GM04503 (cell line): ENCODE measurements around the gene LRRC7.
A peak's percentile ranks its signal among the peaks of the same experiment; 100 is the strongest.
"Not testable (repeated sequence)": the region's sequence is repeated elsewhere in the genome, so short reads cannot be mapped to it uniquely, and the experiment has no call there.

Source experiments
- DNase-seq: peaks from one replicate; pipeline ENCODE4 v3.0.0-alpha.2; 2012; ENCODE audit warnings: low read depth

The LRRC7 gene

GRCh38 chr1:69888016-69888415, 320.3 kb downstream of the LRRC7 start:
- not testable (repeated sequence) for DNase-seq

- no peak for DNase-seq
These were observed 320.9 kb downstream of the LRRC7 start for GRCh38 chr1:69888657-69889056.

- no peak for DNase-seq
These were observed 330.8 kb downstream of the LRRC7 start for GRCh38 chr1:69898403-69898947.

- DNase-seq = peak; percentile 81
These were observed 343.6 kb downstream of the LRRC7 start for GRCh38 chr1:69911301-69911801.

- peak; percentile 81 for DNase-seq
These were observed 346.3 kb downstream of the LRRC7 start for GRCh38 chr1:69913977-69914376.

- peak; percentile 45 for DNase-seq
These were observed 347.4 kb downstream of the LRRC7 start for GRCh38 chr1:69914976-69915765.

- no peak for DNase-seq
These were observed 351.6 kb downstream of the LRRC7 start for GRCh38 chr1:69919129-69919921.

GRCh38 chr1:69919922-69920273, 352.2 kb downstream of the LRRC7 start:
- DNase-seq = no peak

GRCh38 chr1:69920426-69920825, 352.7 kb downstream of the LRRC7 start:
- no peak for DNase-seq

GRCh38 chr1:69921486-69921885, 353.8 kb downstream of the LRRC7 start:
- no peak for DNase-seq

- DNase-seq = not testable (repeated sequence)
These were observed 360.5 kb downstream of the LRRC7 start for GRCh38 chr1:69928234-69928633.

- no peak for DNase-seq
These were observed 361.8 kb downstream of the LRRC7 start for GRCh38 chr1:69929308-69930057.

- no peak for DNase-seq
These were observed 362.7 kb downstream of the LRRC7 start for GRCh38 chr1:69930396-69930795.

- DNase-seq = no peak
These were observed 365.0 kb downstream of the LRRC7 start for GRCh38 chr1:69932760-69933159.

- DNase-seq = no peak
These were observed 372.5 kb downstream of the LRRC7 start for GRCh38 chr1:69940231-69940630.

GRCh38 chr1:69940816-69941215, 373.1 kb downstream of the LRRC7 start:
- DNase-seq = no peak

GRCh38 chr1:69943030-69943429, 375.3 kb downstream of the LRRC7 start:
- no peak for DNase-seq

GRCh38 chr1:69946935-69947334, 379.2 kb downstream of the LRRC7 start:
- no peak for DNase-seq

GRCh38 chr1:69947837-69948236, 380.1 kb downstream of the LRRC7 start:
- DNase-seq = no peak

- DNase-seq = no peak
These were observed 385.0 kb downstream of the LRRC7 start for GRCh38 chr1:69952676-69953075.

- not testable (repeated sequence) for DNase-seq
These were observed 394.7 kb downstream of the LRRC7 start for GRCh38 chr1:69962452-69962851.

- no peak for DNase-seq
These were observed 399.6 kb downstream of the LRRC7 start for GRCh38 chr1:69967245-69967766.
